GM21737 (cell line): Measurements from ENCODE around the gene ERC2.

Source experiments
- ATAC-seq: cut with Tn5 transposase; IDR thresholded peaks from one replicate; pipeline ENCODE4 v1.9.1; 2021; ENCODE audit warnings: mild to moderate bottlenecking, moderate library complexity; ENCODE audit not compliant: unreplicated experiment

ERC2 gene

DNA sequence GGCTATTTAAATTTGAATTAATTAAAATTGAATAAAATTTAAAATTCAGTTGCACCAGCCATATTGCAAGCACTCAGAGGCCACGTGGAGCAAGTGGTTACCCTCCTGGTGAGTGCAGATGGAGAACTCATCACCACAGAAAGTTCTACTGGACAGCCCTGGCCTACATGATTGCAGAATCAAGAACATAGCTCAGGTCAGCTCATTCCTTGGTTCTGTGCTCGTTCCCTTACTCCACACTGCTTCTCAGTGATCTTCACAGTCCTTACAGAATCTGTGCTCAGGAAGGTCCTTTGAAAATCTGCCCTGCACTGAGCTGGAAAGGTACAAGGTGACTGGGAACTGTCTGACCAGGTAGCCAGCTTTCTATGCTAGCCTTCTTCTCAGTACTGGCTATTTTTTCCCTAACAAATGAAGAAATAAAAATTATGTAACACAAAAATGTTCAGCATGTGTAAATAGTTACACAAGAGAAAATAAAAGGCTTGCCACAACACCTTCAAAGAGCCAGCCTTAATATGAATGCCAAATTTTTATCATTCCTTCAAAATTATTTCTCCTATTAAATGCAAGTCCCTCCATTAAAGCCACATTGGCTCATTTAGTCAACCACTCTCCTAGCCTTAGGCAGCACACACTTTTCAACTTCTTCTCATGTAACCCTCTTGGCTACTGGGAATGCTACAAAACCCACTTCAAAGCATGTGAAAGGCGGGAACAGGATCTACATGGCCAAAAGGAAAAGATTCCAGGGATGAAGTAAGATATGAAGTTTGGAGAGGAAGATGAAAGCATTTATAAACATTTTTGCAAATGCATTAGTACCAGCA lies 654.8 kb downstream of the ERC2 start:
- no peak for ATAC-seq

DNA sequence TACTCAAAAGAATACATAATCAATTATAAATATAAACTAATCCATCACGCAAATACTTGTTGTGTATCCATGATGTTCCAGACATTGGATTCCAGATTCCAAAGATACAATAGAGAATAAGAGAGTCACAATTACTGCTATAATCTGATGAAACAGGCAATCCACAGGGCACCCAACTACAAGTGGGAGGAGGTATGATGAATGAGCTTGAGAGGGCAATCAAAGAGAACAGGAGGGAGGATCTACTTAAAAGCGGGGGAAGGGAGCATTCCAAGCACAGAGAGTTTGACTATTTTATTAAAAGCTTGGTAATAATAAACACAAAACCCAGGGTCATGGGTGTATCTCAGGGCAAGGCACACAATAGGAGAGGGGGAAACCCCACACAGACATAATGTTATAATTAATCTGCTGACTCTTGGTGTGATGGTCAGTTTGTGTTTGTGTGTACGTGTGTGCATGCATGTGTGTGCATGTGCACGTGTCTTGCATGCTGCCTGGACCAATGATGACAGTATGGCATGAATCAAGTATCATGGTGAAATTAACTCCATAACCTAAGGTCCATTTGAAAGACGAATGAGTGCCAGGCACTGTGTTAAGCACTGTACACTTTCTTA lies 655.8 kb downstream of the ERC2 start:
- ATAC-seq = no peak

DNA sequence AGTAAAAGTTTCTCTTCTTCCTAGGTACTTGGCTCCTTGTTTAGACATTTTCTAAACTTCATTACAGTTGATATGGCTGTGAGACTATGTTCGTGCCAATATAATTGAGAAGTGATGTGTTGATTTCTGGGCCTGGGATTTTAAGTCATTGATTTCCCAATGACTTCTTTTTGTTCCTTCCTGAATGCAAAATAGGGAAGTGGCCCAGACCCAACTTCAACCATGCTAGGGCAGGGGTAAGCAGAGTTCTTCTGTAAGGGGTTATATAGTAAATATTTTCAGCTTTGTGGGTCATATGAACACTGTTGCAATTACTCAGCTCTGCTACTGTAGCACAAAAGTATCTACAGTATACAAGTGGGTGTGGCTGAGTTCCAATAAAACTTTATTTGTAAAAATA lies 661.1 kb downstream of the ERC2 start:
- ATAC-seq = no peak

DNA sequence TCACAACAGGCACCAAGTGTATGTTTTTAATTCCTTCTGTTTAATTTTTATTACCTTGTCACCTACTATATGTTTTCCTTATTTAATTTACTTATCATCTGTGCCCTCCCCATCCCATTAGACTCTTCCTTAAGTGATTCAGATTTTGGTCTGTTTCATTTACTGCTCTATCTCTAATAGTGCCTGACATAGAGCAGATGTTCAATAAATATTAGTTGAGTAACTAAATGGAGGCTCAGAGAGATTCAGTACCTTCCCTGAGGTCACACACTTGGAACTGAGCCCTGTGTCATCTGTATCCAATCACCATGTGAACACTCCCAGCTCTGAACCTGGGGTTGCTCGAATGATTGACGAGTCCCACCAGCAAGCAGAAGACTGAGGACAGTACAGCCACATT lies 663.1 kb downstream of the ERC2 start:
- ATAC-seq = no peak

DNA sequence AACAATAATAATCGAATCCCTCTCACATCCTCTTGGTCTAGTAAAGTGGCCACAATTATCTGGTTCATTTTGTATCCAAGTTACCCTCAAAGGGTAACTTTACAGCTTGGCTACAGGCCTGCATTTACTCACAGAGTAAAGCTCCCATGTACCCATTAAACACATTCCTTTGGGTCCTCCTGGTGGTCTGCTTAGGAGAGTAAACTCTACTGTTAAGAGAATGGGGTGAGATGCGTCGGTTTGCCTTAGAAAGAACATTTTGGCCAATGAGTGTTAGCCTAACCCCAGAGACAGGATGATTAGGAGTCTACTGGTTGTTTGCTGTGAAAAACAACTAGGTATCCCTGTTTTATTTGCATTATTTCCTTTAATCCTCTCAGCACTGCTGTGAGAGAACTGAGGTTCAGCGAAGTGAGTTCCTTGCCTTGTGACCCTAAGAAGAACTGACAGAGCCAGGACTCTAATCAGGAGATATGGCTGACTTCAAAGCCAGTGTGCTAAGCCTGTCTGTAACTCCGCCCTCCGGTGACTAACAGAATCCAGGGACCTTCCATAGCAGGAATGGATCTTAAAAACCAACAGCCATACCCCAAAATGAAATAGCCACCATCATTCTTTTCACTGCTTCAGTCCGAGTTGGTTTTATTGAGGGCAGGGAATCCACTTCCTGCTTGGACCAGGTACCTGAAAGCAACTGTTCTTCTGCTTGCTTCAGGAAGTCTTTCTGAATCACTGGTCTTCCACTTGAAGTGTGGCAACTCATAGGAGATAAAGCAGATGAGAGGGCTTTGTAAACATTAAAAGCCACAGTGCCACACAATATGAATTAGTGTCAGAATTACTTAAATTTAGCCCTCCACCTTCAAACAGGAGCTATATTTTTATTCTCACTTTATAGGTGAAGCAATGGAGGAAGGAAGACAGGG lies 663.8 kb downstream of the ERC2 start:
- ATAC-seq = no peak

DNA sequence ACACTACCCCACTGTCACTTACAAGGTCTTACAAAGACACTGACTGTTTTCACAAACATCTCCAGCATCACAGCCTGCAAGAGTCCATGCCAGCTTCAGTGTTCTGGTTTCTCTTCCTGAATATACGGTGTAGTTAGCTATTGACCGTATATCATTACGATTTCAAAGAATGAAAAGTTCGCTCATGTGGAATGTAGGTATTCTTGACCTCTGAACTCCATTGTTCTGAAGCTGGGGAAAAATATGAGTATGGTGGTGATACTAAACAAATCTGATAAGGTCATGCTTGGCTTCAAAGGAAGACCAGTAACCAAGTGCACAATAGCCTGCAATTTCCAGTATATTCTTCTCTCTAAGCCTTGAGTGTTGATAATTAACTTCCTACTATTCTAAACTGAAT lies 665.5 kb downstream of the ERC2 start:
- no peak for ATAC-seq

DNA sequence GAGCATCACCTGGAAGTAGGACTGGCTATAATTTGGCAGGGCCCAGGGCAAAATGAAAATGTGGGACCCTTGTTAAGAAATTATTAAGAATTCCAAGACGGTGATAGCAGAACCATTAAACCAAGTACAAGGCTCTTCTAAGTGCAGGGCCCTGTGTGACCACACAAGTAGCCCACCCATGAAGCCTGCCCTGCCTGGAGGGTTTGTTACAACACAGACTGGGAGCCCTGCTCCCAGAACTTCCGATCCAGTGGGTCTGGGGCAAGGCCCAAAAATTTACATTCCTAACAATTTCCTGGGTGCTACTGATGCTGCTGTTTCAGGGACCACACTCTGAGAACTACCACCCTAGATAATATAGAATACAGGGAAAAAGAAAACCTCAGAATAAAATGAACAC lies 666.6 kb downstream of the ERC2 start:
- no peak for ATAC-seq

DNA sequence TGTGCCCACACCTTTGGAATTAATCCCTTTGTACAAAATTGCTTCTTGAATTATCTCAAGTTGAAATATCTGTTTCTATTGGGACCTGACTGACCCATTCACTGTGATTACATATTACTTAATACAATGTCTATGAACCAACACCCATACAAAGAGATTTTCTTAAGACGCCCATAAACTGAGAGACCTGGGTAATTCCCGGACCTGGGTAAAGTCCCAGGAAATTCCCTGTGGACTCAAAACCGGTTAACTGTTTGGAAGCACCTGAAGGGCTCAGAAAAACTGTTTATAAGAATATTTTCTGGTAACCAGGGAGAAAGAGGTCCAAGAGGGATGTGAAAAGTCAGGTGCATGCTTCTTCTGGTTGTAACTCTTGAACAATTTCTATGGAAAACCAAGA lies 667.2 kb downstream of the ERC2 start:
- ATAC-seq = no peak

DNA sequence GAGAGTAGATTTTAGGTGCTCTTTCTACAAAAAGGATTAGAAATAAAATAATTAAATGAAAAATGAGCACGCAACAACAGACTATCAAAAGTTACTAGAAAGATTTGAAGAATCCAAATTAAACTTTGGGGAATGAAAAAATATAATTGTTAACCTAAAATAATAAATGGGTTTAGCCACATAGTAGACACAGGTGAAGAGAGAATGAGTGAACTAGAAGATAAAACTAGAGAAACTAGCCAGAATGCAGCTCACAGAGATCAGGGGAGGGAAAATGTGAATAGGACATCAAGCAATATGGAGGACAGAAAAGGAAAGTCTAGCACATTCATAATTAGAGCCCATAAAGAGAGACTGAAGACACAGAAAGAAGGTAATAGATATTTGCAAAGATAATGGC lies 670.5 kb downstream of the ERC2 start:
- ATAC-seq = no peak

DNA sequence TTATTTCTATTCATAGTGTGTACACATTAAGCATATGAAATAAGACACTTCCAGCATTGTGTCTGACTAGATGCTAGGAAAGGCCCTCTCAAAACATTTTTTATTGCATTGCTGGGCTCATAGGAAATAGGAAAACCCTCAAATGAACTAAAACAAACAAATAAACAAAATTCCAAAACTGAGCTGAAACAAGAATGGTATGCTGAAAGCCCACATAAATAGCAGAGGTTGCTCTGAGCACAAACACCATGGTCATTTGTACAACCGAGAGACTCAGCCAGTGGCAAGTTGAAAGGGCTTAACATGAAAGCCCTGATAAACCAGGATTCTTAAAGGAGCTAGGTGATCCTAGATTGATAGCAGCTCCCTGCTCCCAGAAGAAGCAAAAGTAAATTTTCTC lies 671.2 kb downstream of the ERC2 start:
- no peak for ATAC-seq

DNA sequence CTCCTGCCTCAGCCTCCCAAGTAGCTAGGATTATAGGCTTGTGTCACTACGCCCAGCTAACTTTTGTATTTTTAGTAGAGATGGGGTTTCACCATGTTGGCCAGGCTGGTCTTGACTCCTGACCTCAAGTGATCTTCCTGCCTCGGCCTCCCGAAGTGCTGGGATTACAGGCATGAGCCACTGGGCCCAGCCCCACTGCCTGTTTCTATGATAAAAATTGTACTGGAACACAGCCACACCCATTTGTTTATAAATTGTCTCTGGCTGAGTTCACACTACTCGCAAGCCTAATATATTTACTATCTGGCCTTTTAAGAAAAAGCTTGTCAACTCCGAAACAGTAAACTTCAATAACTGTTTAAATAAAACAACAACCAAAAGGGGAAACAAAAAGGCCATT lies 671.7 kb downstream of the ERC2 start:
- no peak for ATAC-seq

DNA sequence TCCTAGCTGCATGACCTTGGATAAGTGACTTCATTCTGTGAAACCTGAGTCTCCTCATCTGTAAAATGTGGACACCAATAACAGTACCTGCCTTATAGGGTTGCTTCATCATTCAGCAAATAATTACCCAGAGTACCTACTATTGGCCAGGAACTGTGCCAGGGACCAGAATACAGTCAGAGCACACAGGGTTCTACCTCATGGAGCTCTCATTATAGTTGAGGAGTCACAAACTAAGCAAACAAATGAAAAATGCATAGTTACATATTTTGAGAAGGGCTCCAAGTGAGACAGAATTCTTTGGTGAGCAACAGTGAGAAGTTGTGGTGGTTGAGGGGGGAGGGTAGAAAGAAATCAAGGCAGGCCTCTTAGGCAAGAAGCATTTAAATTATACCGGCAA lies 672.5 kb downstream of the ERC2 start:
- no peak for ATAC-seq

DNA sequence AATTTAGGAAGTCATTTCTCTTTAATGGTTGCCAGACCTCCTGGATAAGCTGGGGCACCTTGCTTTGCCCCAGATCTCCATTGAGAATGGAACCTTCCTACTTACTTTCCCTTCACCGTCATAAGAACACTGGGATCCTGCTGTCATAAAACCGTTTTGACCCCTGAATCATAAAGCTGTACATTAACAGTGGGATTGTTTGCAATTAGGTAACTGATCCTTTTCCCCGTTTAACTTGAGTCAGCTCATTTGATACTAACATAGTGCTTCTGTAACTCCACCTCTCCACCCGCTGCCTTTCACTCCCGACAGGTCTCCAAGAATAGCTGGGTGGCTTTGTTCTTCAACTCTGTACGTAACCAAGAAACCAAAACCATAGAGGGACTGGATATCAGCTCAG lies 673.0 kb downstream of the ERC2 start:
- ATAC-seq = no peak

DNA sequence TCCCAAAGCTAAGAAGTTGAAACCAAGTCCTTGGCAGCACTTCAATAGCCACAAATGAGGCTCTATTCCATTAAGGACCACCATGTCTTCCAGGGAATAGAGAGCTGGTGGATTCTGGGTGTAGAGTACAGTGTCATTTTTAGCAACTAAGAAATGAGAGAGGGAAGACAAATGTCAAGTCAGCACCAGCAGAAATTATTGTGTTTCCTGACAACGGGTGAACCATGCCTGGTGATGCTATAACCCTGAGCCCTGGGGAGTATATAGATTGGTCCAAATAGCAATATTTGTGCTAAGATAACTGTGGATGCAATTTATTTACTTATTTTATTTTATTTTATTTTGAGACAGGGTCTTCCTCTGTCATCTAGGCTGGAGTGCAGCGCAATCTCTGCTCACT lies 675.5 kb downstream of the ERC2 start:
- no peak for ATAC-seq

DNA sequence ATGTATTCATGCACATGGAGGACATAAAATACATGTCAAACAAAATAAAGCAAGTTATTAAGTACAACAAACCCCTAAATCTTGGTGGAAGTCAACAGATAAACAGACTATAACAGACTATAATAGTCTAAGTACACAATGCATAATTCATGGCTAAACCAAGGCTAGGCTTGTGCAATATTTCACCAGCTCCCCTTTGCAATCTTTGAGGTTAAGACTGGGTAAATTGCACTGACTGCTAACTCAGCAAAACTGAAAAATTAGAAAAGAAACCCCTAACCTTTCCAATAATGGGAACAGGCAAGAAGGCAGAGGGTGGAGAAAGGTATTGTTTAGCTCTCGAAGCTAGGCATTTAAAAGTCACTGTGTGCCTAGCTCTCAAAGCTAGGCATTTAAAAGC lies 676.3 kb downstream of the ERC2 start:
- no peak for ATAC-seq

DNA sequence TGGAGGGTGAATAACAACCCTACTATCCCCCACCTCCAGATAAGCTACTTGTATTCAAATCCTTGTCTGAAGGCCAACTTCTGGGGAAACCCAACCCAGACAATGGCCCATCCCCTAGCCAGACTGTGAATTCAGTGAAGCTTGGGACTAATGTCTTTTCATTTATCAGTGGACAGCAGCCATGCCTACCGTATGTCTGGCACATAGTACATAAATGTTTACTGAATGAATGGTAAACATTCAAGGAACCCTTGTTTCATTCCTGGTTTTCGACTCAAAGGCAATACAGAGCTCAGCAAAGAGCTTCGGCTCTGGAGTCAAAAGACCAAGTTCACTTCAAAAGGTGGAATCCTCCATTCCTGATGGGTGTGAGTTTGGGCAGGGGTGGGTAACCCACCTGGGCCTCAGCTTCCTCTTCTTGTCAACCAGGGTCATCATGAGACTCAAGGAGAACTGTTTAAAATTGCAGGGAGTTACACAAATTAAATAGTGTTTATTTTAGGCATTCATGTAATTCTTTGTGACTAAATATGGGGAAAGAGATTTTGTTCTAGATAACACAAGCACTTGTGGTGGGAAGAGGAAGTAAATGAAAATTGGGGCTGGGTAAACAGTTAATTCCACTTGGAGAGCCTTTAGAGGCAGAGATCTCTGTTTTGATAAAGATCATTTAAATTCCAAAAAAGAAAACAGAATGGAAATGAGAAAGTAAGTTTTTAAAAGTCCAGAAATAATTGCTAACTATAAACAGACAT lies 677.5 kb downstream of the ERC2 start:
- no peak for ATAC-seq

DNA sequence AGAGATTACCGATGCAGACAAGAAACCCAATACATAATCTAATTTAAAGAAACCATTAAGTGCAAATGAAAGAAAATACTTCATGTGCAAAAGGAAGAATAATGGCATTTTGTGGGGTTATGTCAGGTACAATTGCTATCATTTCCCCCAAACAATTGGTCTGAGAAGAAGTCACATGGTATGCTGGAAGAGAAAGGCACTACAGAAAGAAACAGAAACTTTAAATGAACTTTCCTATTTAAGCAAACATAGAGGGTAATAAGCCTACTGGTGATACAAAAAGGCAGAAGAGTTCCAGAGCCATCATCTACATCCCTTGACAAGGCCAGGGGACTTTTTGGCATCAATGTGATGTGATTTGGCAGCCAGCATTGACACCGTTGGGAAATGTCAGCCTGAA lies 678.8 kb downstream of the ERC2 start:
- ATAC-seq = no peak

DNA sequence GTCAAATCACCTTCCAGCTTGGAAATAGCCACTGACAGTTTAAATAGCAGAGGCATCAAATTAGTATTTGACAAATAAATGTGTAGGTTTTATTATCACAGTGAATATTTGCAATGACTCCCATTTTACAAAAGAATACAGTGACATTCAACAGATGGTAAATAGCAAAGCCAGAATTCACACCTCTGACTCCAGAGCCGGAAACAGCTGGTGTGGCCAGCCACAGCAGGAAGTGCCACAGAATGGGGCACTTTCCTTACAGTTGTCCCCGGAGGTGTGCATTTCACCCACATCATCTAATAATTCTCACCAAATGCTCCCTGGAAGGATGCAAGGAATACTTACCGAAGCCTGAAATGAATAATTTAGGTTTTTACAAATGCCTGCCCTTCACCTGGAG lies 685.5 kb downstream of the ERC2 start:
- ATAC-seq = no peak

DNA sequence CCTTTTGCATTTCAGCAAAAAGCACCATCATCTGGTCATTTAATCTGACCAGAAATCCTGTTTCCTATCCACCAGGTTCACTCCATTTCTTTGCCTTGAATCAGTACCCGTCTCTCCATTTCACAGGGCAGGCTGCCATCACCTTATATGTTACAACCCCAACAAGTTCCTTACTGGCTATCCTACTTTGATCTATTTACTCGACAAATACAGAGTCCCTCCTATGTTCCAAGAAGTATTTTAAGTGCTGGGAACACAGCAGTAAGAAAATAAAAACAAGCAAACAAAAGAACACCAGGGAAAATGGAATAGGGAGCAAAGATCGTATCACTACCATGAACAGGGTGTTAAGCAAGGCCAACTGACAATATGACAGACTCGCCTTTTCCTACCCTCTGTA lies 685.9 kb downstream of the ERC2 start:
- ATAC-seq = no peak

DNA sequence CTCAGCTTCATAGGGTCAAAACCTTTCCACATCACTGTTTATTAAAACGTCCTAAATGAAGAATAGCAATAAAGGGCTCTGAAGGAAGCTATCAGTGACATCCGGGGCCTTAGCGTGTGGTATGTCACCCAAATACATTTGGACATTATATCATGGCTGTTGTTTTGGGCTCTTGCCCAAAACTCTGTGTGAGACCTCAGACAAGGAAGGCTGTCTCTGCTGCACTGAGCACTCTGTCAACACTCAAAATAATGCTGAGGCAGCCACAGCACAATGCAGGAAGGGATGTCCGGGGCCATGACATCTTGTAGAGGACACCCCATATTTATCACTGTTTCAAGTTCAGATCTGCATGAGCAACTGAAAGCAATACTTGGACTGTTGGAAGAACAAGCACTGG lies 687.4 kb downstream of the ERC2 start:
- no peak for ATAC-seq

DNA sequence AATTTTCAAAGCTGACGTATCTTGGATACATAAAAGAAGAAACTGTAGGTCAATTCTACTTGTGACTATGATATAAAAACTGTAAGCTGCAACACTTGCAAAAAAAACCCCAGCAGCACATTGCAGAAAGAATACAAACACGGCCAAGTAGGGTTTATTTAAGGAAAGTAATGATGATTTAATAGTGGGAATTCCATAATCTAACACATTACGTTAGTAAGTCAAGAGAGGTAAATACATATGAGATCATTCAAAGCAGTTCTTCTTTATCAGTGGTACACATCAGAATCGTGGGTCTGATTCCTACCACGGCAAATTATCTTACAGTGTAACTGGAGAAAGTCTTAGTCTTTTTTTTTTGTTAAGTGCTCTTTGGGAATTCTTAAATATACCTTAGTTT lies 688.7 kb downstream of the ERC2 start:
- ATAC-seq = no peak
